HG02759 (cell line): ENCODE data around the gene SYT17.
"Not testable (repeated sequence)": the region's sequence is repeated elsewhere in the genome, so short reads cannot be mapped to it uniquely, and the experiment has no call there.

Experiments used
- ATAC-seq: cut with Tn5 transposase; IDR thresholded peaks from one replicate; pipeline ENCODE4 v1.9.1; 2021; ENCODE audit warnings: mild to moderate bottlenecking, moderate library complexity; ENCODE audit not compliant: unreplicated experiment

The SYT17 gene

GRCh38 chr16:19173059-19173458, 5.0 kb downstream of the SYT17 start:
- no peak for ATAC-seq

- no peak for ATAC-seq
These were observed 5.8 kb downstream of the SYT17 start for GRCh38 chr16:19173649-19174383.

- ATAC-seq, result no peak
These were observed 6.4 kb downstream of the SYT17 start for GRCh38 chr16:19174478-19174877.

- no peak for ATAC-seq
These were observed 7.6 kb downstream of the SYT17 start for GRCh38 chr16:19175492-19176262.

GRCh38 chr16:19177111-19177739, 9.2 kb downstream of the SYT17 start:
- ATAC-seq, result no peak

GRCh38 chr16:19179546-19180490, 11.8 kb downstream of the SYT17 start:
- ATAC-seq, result no peak

- ATAC-seq, result no peak
These were observed 12.7 kb downstream of the SYT17 start for GRCh38 chr16:19180741-19181140.

- no peak for ATAC-seq
These were observed 14.4 kb downstream of the SYT17 start for GRCh38 chr16:19182481-19182880.

GRCh38 chr16:19183187-19183586, 15.1 kb downstream of the SYT17 start:
- ATAC-seq, result no peak

GRCh38 chr16:19184823-19185509, 16.9 kb downstream of the SYT17 start:
- ATAC-seq, result no peak

- ATAC-seq, result no peak
These were observed 17.4 kb downstream of the SYT17 start for GRCh38 chr16:19185510-19185851.

- no peak for ATAC-seq
These were observed 18.4 kb downstream of the SYT17 start for GRCh38 chr16:19186408-19186807.

- not testable (repeated sequence) for ATAC-seq
These were observed 19.9 kb downstream of the SYT17 start for GRCh38 chr16:19187961-19188360.

GRCh38 chr16:19188406-19188805, 20.4 kb downstream of the SYT17 start:
- ATAC-seq, result no peak

- ATAC-seq, result no peak
These were observed 24.8 kb downstream of the SYT17 start for GRCh38 chr16:19192865-19193264.

- ATAC-seq, result no peak
These were observed 28.8 kb downstream of the SYT17 start for GRCh38 chr16:19196871-19197270.

- no peak for ATAC-seq
These were observed 35.4 kb downstream of the SYT17 start for GRCh38 chr16:19203374-19203966.

- peak; percentile 73 for ATAC-seq
These were observed 42.4 kb downstream of the SYT17 start for GRCh38 chr16:19210280-19210924.

- ATAC-seq, result peak; percentile 63
These were observed 42.9 kb downstream of the SYT17 start for GRCh38 chr16:19210968-19211367.
